Mesenchymal stem cell (in vitro differentiated cells and primary cell): ENCODE measurements around the gene GFRAL.

Experiments
- DNase-seq: peaks from one replicate; pipeline ENCODE4 v3.0.0-alpha.2; 2013
- H2AFZ ChIP-seq: one replicate; pipeline ENCODE4 v1.6.1; 2013; ENCODE audit warnings: low read depth, mild to moderate bottlenecking, control low read depth, inconsistent platforms, low read length, moderate library complexity
- H2AK5ac ChIP-seq: 2 replicates; pipeline ENCODE4 v1.6.1; 2013; ENCODE audit warnings: low read length, moderate library complexity, mild to moderate bottlenecking, inconsistent platforms; ENCODE audit not compliant: severe bottlenecking
- H2BK120ac ChIP-seq: one replicate; pipeline ENCODE4 v1.6.1; 2013; ENCODE audit warnings: low read depth, mild to moderate bottlenecking, inconsistent platforms, low read length, moderate library complexity
- H2BK12ac ChIP-seq, 2 experiments: one replicate each; pipeline ENCODE4 v1.6.1; 2013; ENCODE audit warnings: inconsistent platforms in 2 of 2, low read length in 2 of 2, mild to moderate bottlenecking in 2 of 2, moderate library complexity in 2 of 2, control low read depth in 1 of 2
- H2BK15ac ChIP-seq: one replicate; pipeline ENCODE4 v1.6.1; 2013; ENCODE audit warnings: mild to moderate bottlenecking, low read depth, inconsistent platforms; ENCODE audit not compliant: poor library complexity, severe bottlenecking
- H2BK5ac ChIP-seq: 2 replicates; pipeline ENCODE4 v1.6.1; 2013; ENCODE audit warnings: low read depth, mild to moderate bottlenecking, low read length, control low read depth, inconsistent platforms; ENCODE audit not compliant: poor library complexity, severe bottlenecking
- H3K14ac ChIP-seq, 2 experiments: one replicate each; pipeline ENCODE4 v1.6.1; 2013; ENCODE audit warnings: inconsistent platforms in 2 of 2, low read length in 2 of 2, control low read depth in 1 of 2, mild to moderate bottlenecking in 1 of 2, moderate library complexity in 1 of 2
- H3K18ac ChIP-seq, 2 experiments: one replicate each; pipeline ENCODE4 v1.6.1; 2013; ENCODE audit warnings: inconsistent platforms in 2 of 2, low read length in 2 of 2, control low read depth in 1 of 2, low read depth in 1 of 2, mild to moderate bottlenecking in 1 of 2
- H3K23ac ChIP-seq, 2 experiments: one replicate each; pipeline ENCODE4 v1.6.1; 2013; ENCODE audit warnings: inconsistent platforms in 2 of 2, low read length in 2 of 2, mild to moderate bottlenecking in 2 of 2, moderate library complexity in 2 of 2, control low read depth in 1 of 2
- H3K27ac ChIP-seq: 2 replicates; pipeline ENCODE4 v1.5.1; 2013; ENCODE audit warnings: mild to moderate bottlenecking, moderate library complexity, low read length, control low read depth, inconsistent platforms; ENCODE audit not compliant: poor library complexity, severe bottlenecking
- H3K27me3 ChIP-seq, 2 experiments: 2 replicates each; pipeline versions ENCODE4 v1.6.1 to v1.7.0; 2013; ENCODE audit warnings: low read length in 2 of 2, mild to moderate bottlenecking in 2 of 2, moderate library complexity in 2 of 2, control low read depth in 1 of 2, inconsistent platforms in 1 of 2; ENCODE audit not compliant: control insufficient read depth in 1 of 2, insufficient read depth in 1 of 2
- H3K36me3 ChIP-seq, 2 experiments: 2 replicates each; pipeline versions ENCODE4 v1.6.1 to v1.7.0; 2013; ENCODE audit warnings: low read length in 2 of 2, control low read depth in 1 of 2, inconsistent platforms in 1 of 2, low read depth in 1 of 2, mild to moderate bottlenecking in 1 of 2; ENCODE audit not compliant: insufficient read depth in 2 of 2, control insufficient read depth in 1 of 2
- H3K4ac ChIP-seq, 2 experiments: one replicate each; pipeline ENCODE4 v1.6.1; 2013; ENCODE audit warnings: inconsistent platforms in 2 of 2, low read length in 2 of 2, mild to moderate bottlenecking in 2 of 2, moderate library complexity in 2 of 2, control low read depth in 1 of 2, low read depth in 1 of 2
- H3K4me1 ChIP-seq: 2 replicates; pipeline ENCODE4 v1.6.1; 2013; ENCODE audit warnings: low read depth, low read length, control low read depth; ENCODE audit not compliant: control insufficient read depth, insufficient read depth
- H3K4me2 ChIP-seq: 2 replicates; pipeline ENCODE4 v1.6.1; 2013; ENCODE audit warnings: low read length, mild to moderate bottlenecking, inconsistent platforms; ENCODE audit not compliant: poor library complexity, severe bottlenecking
- H3K4me3 ChIP-seq, 2 experiments: 2 replicates each; pipeline versions ENCODE4 v1.5.1 to v1.7.0; 2013; ENCODE audit warnings: low read length in 2 of 2, mild to moderate bottlenecking in 2 of 2, control low read depth in 1 of 2, low read depth in 1 of 2; ENCODE audit not compliant: insufficient read depth in 1 of 2
- H3K79me1 ChIP-seq: replicated peaks from 2 replicates; pipeline ENCODE4 v1.6.1; 2013; ENCODE audit warnings: mild to moderate bottlenecking, control low read depth, low read length, inconsistent platforms; ENCODE audit not compliant: poor library complexity, severe bottlenecking
- H3K9ac ChIP-seq: 2 replicates; pipeline ENCODE4 v1.7.0; 2013; ENCODE audit warnings: mild to moderate bottlenecking, low read length, moderate library complexity
- H3K9me3 ChIP-seq: 2 replicates; pipeline ENCODE4 v1.7.0; 2013; ENCODE audit warnings: mild to moderate bottlenecking, low read length; ENCODE audit not compliant: control insufficient read depth
- H4K8ac ChIP-seq: one replicate; pipeline ENCODE4 v1.6.1; 2013; ENCODE audit warnings: inconsistent platforms, mild to moderate bottlenecking, low read length, moderate library complexity
- H4K91ac ChIP-seq: one replicate; pipeline ENCODE4 v1.6.1; 2013; ENCODE audit warnings: mild to moderate bottlenecking, low read length, inconsistent platforms
- WGBS: methylation state at CpG from one replicate; pipeline ENCODE4 v1.1.7; 2013; ENCODE audit warnings: mixed read lengths; 5-methylcytosine and 5-hydroxymethylcytosine counted together

The GFRAL gene

GRCh38 chr6:55395871-55396270 is 68.6 kb downstream of the GFRAL start:
- H4K8ac ChIP-seq, result no peak overlapping the region
- H3K4me1 ChIP-seq, result no peaks in the 10 kb centered on the region
- H3K27me3 ChIP-seq, result no peaks in the 10 kb centered on the region
- no peak overlapping the region for H3K27ac ChIP-seq
- H3K9ac ChIP-seq, result no peak overlapping the region
- H2BK5ac ChIP-seq, result no peak overlapping the region
- no peaks in the 10 kb centered on the region for H3K36me3 ChIP-seq
- no peaks in the 10 kb centered on the region for H3K79me1 ChIP-seq
- no peak overlapping the region for H4K91ac ChIP-seq
- H3K4me2 ChIP-seq, result no peak overlapping the region
- H3K14ac ChIP-seq, result no peak overlapping the region
- no peak overlapping the region for H3K18ac ChIP-seq
- no peak overlapping the region for H2BK15ac ChIP-seq
- H2BK12ac ChIP-seq, result no peak overlapping the region
- no peak overlapping the region for H2BK120ac ChIP-seq
- no peak overlapping the region for H3K4ac ChIP-seq
- no CpG with 5 or more reads among the region's 3 CpGs for WGBS
- no peaks in the 10 kb centered on the region for H3K9me3 ChIP-seq
- no peak overlapping the region for H2AK5ac ChIP-seq
- no peak overlapping the region for H3K4me3 ChIP-seq
- no peak overlapping the region for H3K23ac ChIP-seq
- H2AFZ ChIP-seq, result no peak overlapping the region
- peak; percentile 40 for DNase-seq

- Histone ChIP-seq H3K36me3 (no peaks in the 10 kb centered on the region), H3K23ac (no peak overlapping the region), H3K9me3 (no peaks in the 10 kb centered on the region), H2AFZ (no peak overlapping the region), H3K9ac (no peak overlapping the region), H2BK15ac (no peak overlapping the region), H4K8ac (no peak overlapping the region), H3K14ac (no peak overlapping the region), H3K4me2 (no peak overlapping the region), H4K91ac (no peak overlapping the region), H3K79me1 (no peaks in the 10 kb centered on the region), H3K4me3 (no peak overlapping the region), H2BK5ac (no peak overlapping the region), H3K27me3 (no peaks in the 10 kb centered on the region), H2BK120ac (no peak overlapping the region), H3K4me1 (no peaks in the 10 kb centered on the region), H2AK5ac (no peak overlapping the region), H3K4ac (no peak overlapping the region), H2BK12ac (no peak overlapping the region), H3K27ac (no peak overlapping the region), H3K18ac (no peak overlapping the region)
- 50% methylated on average over 2 of the region's 3 CpGs for WGBS
- DNase-seq, result peak; percentile 84
These were observed 70.7 kb downstream of the GFRAL start for GRCh38 chr6:55397986-55398385.

- H3K9me3 ChIP-seq, result no peaks in the 10 kb centered on the region
- H3K79me1 ChIP-seq, result no peaks in the 10 kb centered on the region
- no peak overlapping the region for H3K4me2 ChIP-seq
- no peaks in the 10 kb centered on the region for H3K4me1 ChIP-seq
- no peak overlapping the region for H3K9ac ChIP-seq
- no peak overlapping the region for H3K4ac ChIP-seq
- H2BK15ac ChIP-seq, result no peak overlapping the region
- H2BK5ac ChIP-seq, result no peak overlapping the region
- no peak overlapping the region for H4K8ac ChIP-seq
- no peak overlapping the region for H2AFZ ChIP-seq
- H2BK12ac ChIP-seq, result no peak overlapping the region
- WGBS, result no CpG with 5 or more reads among the region's 1 CpG
- no peaks in the 10 kb centered on the region for H3K36me3 ChIP-seq
- H3K23ac ChIP-seq, result no peak overlapping the region
- no peak overlapping the region for H2BK120ac ChIP-seq
- DNase-seq, result peak; percentile 77
- no peak overlapping the region for H3K4me3 ChIP-seq
- no peak overlapping the region for H2AK5ac ChIP-seq
- no peak overlapping the region for H3K14ac ChIP-seq
- no peak overlapping the region for H3K27ac ChIP-seq
- H3K27me3 ChIP-seq, result no peaks in the 10 kb centered on the region
- no peak overlapping the region for H3K18ac ChIP-seq
- no peak overlapping the region for H4K91ac ChIP-seq
These were observed 72.1 kb downstream of the GFRAL start for GRCh38 chr6:55399351-55399750.

- no peak overlapping the region for H3K4me3 ChIP-seq
- H3K18ac ChIP-seq, result peak overlapping the region in 1 of 2 experiments; percentile 21
- H3K36me3 ChIP-seq, result no peaks in the 10 kb centered on the region
- H3K9me3 ChIP-seq, result no peaks in the 10 kb centered on the region
- no peak overlapping the region for H3K4me2 ChIP-seq
- H3K4me1 ChIP-seq, result no peaks in the 10 kb centered on the region
- no peak overlapping the region for H2AK5ac ChIP-seq
- DNase-seq, result peak; percentile 5
- H3K27ac ChIP-seq, result no peak overlapping the region
- no peak overlapping the region for H4K8ac ChIP-seq
- no peak overlapping the region for H4K91ac ChIP-seq
- H2BK120ac ChIP-seq, result no peak overlapping the region
- H3K9ac ChIP-seq, result no peak overlapping the region
- H2BK5ac ChIP-seq, result no peak overlapping the region
- no peak overlapping the region for H3K23ac ChIP-seq
- no peak overlapping the region for H3K14ac ChIP-seq
- no peaks in the 10 kb centered on the region for H3K79me1 ChIP-seq
- H3K4ac ChIP-seq, result no peak overlapping the region
- H2AFZ ChIP-seq, result no peak overlapping the region
- 84% methylated on average over 7 of the region's 7 CpGs for WGBS
- no peak overlapping the region for H2BK15ac ChIP-seq
- H2BK12ac ChIP-seq, result no peak overlapping the region
- no peaks in the 10 kb centered on the region for H3K27me3 ChIP-seq
These were observed 78.4 kb downstream of the GFRAL start for GRCh38 chr6:55405474-55406235.
